OCI-LY7 (cell line): ENCODE measurements around the gene MYBPC2.

Experiments
- CTCF ChIP-seq: fragments of 200-600 bp; sonication (generic); conservative IDR thresholded peaks from 2 replicates; pipeline ENCODE4 v1.5.1; 2014; ENCODE audit warnings: mild to moderate bottlenecking, antibody characterized with exemption, low read length, moderate library complexity, mixed read lengths
- EZH2phosphoT487 ChIP-seq: fragments of 200-600 bp; sonication (generic); IDR thresholded peaks from 2 replicates; pipeline ENCODE4 v1.6.1; 2018; ENCODE audit warnings: low read depth, borderline replicate concordance, mild to moderate bottlenecking, mixed run types, antibody characterized with exemption, low read length, moderate library complexity, mixed read lengths

DNA sequence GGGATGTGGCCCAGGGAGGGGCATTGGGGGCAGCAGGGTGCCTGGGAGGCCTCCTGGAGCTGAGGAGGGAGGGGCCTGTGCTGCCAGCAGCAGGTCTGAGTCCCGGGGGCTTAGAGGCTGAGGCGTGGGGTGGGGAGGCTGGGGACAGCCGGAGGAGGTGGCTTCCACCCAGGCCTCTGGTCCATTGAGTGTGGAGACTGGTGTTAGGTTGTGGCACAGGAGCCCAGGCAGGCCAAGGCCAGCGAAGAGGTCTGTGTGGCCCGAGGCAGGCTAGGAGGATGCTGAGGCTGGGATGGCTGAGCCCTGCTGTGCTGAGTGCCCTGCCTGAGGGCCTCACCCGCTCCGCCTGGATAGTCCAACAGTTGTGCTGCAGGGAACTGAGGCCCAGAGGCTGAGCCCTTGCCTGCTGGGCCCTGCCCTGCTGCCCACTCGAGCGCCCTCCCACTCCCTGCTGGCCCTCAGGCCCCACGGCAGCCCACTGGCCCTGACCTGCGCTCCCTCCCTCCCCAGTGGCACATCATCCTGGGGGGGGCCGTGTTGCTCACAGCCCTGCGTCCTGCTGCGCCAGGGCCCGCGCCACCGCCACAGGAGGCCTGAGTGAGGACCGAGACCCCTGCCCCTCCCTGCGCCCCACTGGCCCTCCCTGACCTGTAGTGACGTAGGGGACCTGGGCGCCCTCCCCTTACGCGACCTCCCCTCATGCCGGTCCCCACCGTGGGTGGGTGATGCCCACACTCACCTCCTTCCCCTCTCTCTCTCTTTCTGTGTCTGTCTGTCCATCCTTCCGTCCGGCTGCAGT, 48.9 kb downstream of the MYBPC2 start:
- no peak for TF ChIP-seq CTCF
- no peak for TF ChIP-seq EZH2phosphoT487
